Activated T-helper 9 cell treated with anti-CD3 and anti-CD28 coated beads, Interleukin-2, amount 50 U/mL, for 16 hours (primary cell): ENCODE results near the gene LNX2.

Experiments
- DNase-seq: peaks from one replicate; pipeline ENCODE4 v3.0.0-alpha.2; 2020; ENCODE audit warnings: low read depth

Gene LNX2

DNA sequence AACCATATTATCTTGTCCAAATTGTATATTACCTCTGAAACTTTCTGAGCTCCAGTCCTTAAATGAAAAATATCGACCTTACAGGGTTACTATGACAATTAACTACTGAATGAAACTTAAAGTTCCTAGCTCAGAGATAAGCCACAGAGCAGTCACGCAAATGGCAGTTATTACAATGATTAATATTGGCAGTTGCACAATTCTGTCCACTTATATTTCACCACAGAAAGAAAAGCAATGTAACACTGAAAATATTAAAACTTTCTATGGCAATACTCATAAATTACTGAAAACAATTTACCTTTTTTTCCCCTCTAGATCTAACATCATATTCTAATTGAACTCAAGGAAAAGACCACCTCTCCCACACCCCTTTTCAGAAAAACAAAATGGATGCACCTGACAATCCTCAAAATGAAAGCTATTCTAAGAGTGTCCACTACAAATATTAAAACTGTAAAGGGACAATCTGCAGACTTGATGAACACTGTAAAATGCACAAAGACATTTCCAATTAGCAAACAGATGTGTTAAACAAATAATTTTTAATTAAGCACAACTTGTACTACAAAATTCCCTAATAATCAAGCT lies 14.6 kb downstream of the LNX2 start:
- no peak for DNase-seq

DNA sequence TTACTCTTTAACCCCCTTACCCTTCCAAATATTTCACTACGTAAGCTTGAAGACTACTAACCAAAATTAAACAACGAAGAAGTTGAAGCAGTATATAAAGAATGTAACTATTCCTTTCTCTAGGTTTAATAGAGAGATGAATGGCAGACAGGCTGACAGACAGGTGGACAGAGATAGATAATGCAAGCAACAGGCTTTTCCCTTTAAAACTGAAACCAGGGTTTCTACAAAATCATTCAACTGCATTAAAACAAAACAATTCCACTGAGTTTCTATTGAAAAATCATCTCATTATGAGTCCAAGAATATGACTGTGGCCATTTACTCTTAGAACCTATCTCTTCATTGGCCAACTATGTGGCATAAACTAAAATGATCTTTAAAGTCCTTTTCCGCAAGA lies 15.2 kb downstream of the LNX2 start:
- DNase-seq, result no peak

DNA sequence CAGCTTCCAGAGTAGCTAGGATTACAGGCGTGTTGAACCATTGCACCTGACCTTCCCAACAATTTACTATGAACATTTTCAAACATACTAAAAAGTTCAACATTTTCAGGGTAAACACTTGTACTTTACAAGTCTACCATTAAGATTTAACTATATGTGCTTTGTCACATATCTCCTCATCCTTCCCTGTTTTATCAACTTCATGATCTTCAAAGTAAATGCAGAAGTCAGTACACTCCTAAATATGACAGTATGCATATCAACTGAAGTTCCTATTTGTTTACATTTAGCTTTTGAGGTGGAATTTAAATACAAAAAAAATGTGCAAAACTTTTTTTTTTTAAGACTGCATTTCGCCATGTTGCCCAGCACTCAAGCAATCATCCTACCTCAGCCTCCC lies 18.5 kb downstream of the LNX2 start:
- no peak for DNase-seq

DNA sequence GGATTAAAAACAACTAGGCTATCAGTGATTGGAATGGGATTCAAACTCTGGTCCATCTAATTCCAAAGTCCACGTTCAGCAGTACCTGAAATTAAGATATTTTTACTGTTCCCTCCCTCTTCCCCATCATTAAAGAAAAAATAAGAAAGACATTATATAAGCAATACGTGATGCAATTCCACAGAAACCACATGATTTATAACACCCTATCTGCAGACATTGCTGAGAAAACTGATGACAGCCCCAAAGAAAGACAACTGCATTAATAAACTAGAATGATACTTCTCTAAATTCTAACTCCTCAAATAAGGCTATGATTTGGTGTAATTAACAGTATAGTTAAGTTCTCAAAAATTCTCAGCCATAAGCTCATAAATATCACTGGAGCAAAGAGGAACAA lies 19.1 kb downstream of the LNX2 start:
- DNase-seq, result no peak

DNA sequence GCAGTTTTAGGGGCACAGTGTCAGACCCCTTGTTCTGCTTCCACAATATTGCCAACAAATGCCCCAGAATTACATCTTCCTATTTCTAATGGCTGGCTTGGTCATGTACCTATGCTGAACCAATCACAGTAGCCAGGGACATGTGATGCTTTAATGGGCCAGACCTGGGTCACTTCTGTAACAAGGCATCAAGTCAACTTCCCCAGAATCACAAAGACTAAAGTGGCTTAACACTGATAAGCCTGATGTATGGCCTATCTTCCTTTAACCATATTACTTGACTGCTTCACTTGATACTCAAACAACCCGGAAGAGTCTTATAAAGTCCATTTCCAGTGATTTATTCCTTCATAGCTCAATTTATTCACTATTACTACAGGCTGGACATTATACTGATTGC lies 19.6 kb downstream of the LNX2 start:
- DNase-seq, result no peak

DNA sequence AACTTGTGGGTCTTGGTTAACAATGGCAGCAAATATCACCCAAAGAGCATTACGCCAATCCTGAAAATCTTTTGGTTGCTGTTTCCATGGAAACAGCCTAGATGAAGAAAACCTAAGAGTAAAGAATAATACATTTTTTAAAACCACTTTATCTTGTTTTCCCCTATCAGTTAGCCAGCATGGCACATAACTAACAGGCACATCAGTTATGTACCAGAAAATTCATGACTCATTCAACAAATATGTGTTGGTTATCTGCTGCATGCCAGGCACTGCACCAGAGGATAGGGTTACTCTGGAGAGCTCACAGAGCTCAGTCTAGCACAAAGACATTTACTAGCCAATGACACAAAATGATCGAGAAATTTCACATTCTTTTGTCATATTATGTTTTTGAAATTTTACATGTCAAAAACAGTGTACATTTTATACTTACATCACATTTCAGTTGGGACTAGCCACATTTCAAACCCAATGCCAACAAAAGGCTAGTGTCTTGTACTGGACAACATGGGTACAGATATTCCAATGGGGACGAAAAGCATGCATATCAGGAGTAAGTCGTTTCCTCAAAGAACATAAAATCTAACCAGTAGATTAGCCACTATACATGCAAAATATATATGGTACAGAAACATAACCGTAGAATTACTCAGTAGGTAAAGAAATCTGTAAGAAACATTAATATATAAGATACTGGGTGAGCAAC lies 20.3 kb downstream of the LNX2 start:
- no peak for DNase-seq

DNA sequence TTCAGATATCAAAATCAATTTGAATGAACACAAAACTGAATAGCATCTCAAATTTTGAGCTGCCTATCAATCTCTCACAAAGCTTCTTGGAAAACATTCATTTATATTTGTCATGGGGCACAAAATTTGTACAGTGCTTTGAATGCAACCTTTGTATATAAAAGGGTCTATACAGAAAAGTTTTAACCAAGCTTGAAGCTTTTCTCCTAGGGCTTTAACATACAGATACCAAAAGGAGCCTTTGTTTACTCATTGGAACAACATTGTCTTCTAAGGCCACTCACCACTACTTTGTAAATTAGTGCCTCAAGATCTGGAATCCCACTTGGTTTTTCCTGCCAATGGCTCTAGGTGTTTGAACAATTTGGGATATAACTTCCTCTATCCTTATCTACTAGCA lies 21.2 kb downstream of the LNX2 start:
- no peak for DNase-seq

DNA sequence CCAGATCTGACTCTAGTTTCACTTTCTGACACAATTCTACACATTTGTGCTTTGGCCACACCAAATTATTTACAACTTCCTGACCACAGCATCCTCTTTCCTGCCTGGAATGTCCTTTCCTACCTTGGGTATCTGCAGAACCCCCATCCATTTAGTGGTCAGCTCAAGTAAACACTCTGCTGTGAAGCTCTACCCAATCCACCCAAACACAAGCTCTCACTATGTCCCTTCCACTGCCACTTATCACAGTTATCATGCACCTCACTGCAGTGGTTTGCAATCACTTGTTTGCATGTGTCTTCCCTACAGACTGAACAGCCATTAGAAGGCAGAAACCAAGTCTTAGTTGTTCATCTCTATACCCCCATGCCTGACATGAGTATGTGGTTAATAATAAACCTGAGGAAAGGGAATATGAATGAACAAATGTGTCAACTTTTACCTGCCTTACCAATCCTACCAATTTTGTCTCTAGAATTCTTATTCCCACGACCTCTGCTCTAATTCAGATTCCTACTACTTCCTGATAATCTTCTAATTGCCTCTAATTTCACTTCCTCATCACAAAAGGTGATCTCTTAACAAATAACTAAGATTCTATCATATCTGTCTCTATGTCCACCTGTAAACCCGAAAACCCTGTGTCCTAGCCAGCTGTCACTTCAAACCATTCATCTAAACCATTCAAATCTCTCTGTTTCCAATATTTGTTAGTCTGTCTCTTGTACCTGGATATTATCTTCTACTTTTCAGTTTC lies 25.1 kb downstream of the LNX2 start:
- DNase-seq, result no peak

DNA sequence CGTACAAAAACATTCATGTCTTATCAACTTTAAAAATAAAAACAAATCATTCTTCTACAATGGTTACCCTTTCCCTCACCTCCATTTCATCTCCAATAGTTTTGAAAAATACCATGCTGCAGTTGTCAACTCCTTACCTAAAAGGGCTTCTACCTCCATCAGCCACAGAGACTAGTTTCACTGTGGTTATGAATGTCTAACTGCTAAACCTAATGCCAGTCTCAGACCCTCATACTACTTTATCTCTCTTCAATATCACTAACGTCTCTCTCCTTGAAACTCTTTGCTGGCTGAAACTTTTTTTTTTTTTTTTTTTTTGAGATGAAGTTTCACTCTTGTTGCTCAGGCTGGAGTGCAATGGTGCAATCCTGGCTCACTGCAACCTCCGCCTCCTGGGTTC lies 27.1 kb downstream of the LNX2 start:
- DNase-seq, result no peak

DNA sequence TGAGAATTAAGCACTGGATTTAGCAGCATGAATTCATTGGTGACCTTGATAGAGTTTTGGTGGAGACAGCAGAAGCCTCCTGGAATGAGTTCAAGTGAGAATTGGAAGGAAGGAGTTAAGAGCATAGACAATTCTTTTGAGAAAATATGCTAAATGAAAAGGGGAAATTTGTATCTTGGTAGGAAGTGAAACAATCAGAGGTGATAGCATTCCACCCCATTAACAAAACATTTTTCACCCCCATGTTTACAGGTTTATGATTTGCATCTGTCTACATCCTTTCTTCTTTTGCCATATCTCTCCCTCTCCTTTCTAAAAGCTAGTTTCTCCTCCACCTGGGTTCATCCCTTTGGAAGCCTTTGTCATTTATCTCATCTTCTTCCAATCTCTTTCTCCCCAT lies 27.5 kb downstream of the LNX2 start:
- no peak for DNase-seq

DNA sequence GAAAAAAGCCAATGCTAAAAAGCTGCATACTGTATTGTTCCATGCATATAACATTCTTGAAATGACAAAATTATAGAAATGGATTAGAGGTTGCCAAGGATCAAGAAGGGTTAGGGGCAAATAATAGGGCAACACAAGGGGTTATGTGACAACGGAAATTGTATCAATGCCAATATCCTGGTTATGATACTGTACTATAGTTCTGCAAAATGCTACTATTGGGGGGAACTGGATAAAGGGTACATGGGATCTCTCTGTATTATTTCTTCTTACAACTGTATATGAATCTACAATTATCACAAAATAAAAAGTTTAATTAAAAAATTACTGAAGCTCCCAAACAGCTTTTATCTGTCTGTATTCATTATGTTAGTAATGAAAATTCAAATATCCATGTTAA lies 31.9 kb downstream of the LNX2 start:
- DNase-seq, result no peak

DNA sequence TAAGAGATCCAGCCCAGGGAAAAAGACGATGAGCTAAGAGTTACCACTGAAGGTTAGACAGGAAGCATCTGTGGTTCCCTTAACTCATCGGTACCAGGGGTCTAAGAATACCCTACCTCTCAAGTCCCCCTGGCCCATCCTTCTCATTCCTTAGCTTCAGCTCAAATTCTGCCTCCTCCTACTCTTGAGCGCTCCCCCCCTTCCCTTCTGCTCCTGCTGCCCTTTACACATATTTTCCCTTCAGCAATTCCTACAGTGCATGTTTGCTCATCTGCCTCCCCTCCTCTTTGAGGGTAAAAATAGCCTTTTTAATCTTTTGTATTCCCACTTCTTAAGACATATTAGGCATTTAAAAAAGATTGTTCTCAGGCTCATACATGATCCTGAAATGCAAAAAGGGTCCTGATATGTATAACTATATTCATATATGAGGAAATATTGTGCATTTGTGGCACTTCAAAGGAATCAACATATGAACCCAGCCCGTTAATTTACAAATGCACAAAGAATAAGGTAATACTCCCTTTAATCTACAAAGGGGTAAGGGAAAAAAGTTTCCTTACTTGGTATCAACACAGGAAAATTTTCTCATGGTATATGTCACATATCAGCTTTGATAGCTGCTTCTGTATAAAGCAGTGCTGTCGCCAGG lies 33.1 kb downstream of the LNX2 start:
- no peak for DNase-seq

DNA sequence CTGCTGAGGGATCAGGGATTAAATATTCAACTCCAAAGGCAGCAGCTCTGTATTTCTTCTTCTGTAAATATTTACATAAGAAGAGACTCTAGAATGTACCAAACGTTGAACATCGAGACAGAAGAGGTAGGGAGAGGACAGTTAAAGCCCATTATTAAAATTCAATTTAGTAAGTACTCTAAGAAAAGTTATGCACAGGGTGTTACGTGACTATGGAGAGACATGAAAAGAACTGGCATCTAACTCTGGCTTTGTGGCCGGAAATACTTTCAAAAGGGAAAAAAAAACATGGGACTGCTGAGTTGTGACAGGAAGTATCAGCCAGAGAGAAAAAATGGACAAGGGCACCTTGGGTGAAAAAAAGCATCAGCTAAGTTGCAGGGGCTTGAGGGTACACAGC lies 36.7 kb downstream of the LNX2 start:
- DNase-seq, result no peak

DNA sequence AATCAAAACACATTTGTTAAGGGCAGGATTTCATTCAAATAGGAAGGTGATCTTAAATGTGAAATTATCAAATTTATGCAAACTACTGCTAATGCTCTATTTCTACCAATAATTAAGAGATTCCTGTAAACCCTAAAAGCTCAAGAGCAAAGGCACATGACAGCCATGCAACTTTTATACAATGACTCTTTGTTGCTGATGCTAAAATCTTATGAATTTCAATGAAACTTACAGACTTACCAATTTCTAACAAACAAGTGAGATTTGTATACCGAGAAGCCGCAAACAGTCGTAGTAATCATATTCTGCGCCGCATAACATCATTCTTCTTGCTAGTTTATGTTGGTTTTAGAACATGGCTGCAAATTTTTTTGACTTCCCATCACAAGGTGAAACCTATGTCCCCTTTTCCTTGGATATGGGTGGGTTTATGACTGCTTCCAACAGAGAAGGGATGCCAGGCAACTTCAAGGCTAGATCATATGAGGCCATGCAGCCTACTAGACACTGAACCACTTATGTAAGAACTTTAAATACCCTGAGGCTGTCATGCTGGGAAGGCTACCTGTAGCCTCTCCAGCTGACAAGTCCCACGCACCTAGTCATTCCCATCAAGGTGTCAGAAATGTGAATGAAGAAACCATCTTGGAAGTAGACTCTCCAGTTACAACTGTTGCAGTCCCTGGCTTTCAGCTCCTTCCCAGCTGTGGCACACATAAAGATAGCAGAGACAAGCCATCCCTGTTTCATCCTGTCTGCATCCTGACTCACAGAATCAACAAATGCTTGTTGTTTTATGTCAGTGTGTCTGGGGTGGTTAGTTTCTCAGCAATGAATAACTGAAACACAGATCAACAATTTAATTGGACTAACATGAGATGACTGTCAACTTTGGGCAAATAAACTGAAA lies 42.0 kb downstream of the LNX2 start:
- no peak for DNase-seq

DNA sequence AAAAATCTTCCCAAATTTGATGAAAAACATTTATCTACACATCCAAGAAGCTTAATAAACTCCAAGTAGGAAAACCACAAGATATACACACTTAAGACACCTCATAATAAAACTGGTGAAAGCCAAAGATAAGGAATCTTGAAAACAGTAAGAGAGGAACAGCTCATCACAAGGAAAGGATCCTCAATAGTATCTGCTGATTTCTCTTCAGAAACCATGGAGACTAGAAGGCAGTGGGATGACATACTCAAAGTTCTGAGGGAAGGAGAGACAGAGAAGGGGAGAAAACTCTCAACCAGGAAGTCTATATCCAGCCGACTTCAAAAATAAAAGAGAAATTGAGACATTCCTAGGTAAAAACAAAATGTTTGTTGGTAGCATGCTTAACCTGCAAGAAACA lies 45.7 kb downstream of the LNX2 start:
- no peak for DNase-seq

DNA sequence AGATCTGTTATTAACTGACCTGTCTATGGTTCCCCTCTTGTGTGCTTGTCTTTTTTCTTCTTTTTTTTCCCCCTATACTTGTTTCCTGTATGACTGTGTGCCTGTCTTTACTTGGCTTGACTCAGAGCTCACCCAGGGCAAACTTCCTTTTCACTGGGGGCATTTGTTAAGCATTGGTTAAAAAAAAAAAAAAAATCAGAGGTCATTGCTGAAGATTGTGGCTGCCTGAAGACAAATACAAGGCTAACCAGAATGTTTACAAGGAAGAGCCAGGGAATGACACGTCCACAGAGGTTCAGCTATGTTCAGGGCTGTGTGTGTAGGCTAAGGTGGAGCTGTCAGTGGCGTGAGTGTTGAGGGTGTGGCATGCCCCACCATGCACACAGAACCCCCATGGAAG lies 47.1 kb downstream of the LNX2 start:
- no peak for DNase-seq

DNA sequence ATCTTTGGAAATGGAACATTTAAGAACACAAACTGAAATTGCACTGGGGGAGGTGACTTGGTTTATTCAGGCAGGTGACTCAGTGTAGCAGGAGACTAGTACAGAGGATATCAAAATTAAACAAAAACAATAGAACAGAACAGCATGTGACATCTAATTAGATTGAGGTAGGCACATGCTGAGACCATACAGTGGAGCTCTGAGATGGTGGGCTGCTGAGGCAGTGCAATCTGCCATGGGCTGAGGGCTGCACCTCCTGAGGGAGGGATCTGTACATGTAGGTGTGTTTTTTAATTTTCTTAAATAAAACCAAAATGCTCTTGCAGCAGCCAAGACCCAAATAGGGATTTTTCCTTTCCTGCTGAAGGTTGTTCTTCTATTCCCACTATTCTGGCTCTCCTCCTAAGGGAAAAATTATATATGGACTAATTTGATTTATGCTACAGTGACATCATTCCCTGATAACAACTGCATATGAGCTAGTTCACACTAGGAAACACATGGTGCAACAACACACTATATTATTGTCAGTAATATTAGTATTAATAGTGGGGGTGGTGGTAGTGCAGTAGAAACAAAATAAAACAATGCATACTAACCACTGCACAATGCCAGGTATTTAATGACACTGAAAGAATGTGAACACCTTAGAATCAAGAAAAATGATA lies 48.0 kb downstream of the LNX2 start:
- no peak for DNase-seq

DNA sequence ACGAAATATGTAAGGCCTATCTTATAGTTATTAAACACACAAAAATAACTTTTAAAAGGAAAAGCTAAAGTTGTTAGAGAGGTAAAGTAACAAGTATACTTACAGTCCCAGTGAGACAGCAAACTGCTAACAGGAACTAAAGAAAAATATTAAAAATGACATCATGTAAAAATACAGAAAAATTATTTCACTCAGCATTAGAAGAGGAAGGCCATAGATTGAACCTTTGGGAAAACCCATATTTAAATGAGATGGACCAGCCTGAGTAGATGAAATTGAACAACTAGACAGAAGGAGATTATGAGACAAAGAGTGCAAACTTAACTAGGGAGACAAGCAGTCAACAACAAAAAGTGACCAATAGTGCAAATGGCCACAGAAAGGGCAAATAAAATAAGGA lies 49.4 kb downstream of the LNX2 start:
- DNase-seq, result no peak

DNA sequence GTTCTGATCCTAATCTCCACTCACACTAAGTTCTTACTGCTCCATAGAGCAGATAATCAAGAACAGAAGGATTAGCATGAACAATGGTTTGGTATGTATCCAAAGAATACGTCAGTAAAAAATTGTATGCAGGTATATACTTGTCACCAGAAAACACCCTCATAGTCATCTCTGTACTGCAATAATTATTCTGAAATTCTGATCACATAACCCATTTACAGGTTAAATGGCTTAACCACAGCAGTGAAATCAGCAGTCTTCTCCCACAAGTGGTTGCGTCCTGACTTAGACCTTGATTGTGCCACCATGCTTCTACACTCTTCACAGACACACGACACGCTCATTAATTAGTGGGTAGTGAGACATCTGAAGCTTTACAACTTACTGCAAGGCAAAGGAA lies 50.9 kb downstream of the LNX2 start:
- no peak for DNase-seq

DNA sequence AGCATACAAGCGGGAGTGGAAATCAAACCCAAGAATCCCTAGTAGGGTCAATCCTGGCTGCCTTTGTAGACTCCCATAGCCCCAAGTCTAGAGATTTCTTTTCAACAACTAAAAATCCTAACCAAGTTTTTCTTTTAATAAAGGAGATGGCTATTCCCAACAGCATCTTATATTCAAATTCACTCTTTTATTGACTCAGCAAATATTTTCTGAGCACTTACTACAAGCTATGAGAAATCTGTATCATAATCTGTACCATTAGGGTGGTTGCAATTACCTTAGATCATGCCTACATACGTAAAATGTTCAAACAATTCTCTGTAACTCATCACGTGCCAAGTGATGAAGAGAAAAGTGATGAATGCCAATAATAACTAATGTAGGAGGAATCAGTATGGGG lies 54.5 kb downstream of the LNX2 start:
- no peak for DNase-seq

DNA sequence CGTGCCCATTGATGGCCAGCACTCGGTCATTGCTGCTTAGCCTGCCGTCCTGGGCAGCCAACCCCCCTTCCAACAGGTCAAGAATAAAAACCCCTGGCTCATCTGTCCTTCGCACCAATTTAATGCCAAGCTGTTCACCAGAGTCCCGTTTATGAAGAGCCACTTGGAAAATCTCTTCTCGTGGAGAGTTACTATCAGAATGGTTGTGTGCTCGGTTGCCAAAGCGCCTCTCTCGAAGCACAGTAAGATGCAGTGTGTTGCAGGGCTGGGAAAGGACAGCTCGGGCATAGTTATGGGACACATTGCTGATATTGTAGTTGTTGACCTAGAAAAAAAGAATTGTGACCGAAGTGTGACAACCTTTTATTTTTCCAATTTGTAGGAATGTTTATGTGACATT lies 57.9 kb downstream of the LNX2 start:
- DNase-seq, result no peak
